ENCODE measurements around the gene KRT12. TPM values are rescaled to one million over a fixed set of nuclear protein-coding genes. Genes with fewer than 3 reads are reported as not detected.

Gene KRT12
- total and polyA plus RNA-seq, 8 donors, result not detected

- FAIRE-seq (no peak), DNase-seq (no peak), ATAC-seq (no peak)
- Histone ChIP-seq H3K4me3 (no peak overlapping the region), H3K27me3 (peaks cover 0 to 20% (median 1%) of the 10 kb centered on the region in 4 donors), H3K9me3 (no peaks in the 10 kb centered on the region), H3K27ac (no peak overlapping the region), H3K36me3 (no peaks in the 10 kb centered on the region), H3K4me1 (peaks cover 0 to 9% (median 8%) of the 10 kb centered on the region in 3 donors)
- intact Hi-C loops (cut with DNase I), result no loop called here
- TF ChIP-seq CTCF (IDR thresholded peaks at IDR 0.05), result no peak
- 58 to 67% methylated on average over 4 of the region's 4 CpGs for WGBS, 2 donors
Observed at GRCh38 chr17:40813804-40814203, 53.2 kb downstream of the KRT12 start.

- intact Hi-C loops (cut with DNase I), result no loop called here
- no peak for TF ChIP-seq CTCF (IDR thresholded peaks at IDR 0.05)
- Histone ChIP-seq H3K27ac (no peak overlapping the region), H3K9me3 (no peaks in the 10 kb centered on the region), H3K36me3 (no peaks in the 10 kb centered on the region), H3K4me3 (no peak overlapping the region), H3K27me3 (peaks cover 0 to 20% (median 1%) of the 10 kb centered on the region in 4 donors), H3K4me1 (peaks cover 0 to 2% (median under 1%) of the 10 kb centered on the region in 3 donors)
- FAIRE-seq (no peak), DNase-seq (no peak), ATAC-seq (no peak)
- WGBS, 2 donors, result 71 to 84% methylated on average over 3 of the region's 3 CpGs
Observed at GRCh38 chr17:40812639-40813038, 54.4 kb downstream of the KRT12 start.

Other genes with a start within 250 kb of the KRT12 start
- gene SMARCE1, start 219.4 kb downstream of the KRT12 start, total RNA-seq, result 10 to 100 TPM; 21.7 to 48.5 (median 35.4) TPM
- gene SMARCE1, start 219.4 kb downstream of the KRT12 start, polyA plus RNA-seq, result 10 to 100 TPM; 29.0 to 55.8 TPM
- gene KRT222, start 202.0 kb downstream of the KRT12 start, total RNA-seq, result 1 to 10 TPM in 3 of 6 donors, under 1 TPM in 3; 0.28 to 2.7 (median 1.1) TPM
- 1 to 10 TPM; 1.4 to 4.9 TPM for gene KRT222, start 202.0 kb downstream of the KRT12 start, polyA plus RNA-seq
- not detected for gene KRT24, start 163.5 kb downstream of the KRT12 start, total RNA-seq
- under 1 TPM in 1 of 2 donors, not detected in 1; 0.08 TPM for gene KRT24, start 163.5 kb downstream of the KRT12 start, polyA plus RNA-seq
- not detected for gene KRT25, start 111.9 kb downstream of the KRT12 start, total RNA-seq
- gene KRT25, start 111.9 kb downstream of the KRT12 start, polyA plus RNA-seq, result not detected
- not detected for gene KRT26, start 95.0 kb downstream of the KRT12 start, total RNA-seq
- gene KRT26, start 95.0 kb downstream of the KRT12 start, polyA plus RNA-seq, result not detected
- not detected for gene KRT27, start 84.7 kb downstream of the KRT12 start, total RNA-seq
- not detected for gene KRT27, start 84.7 kb downstream of the KRT12 start, polyA plus RNA-seq
- not detected for gene KRT28, start 67.3 kb downstream of the KRT12 start, total RNA-seq
- not detected for gene KRT28, start 67.3 kb downstream of the KRT12 start, polyA plus RNA-seq
- gene KRT10, start 44.6 kb downstream of the KRT12 start, total RNA-seq, result 10 to 100 TPM; 13.9 to 25.5 (median 19.6) TPM
- 10 to 100 TPM; 29.2 to 31.0 TPM for gene KRT10, start 44.6 kb downstream of the KRT12 start, polyA plus RNA-seq
- under 1 TPM in 1 of 6 donors, not detected in 5; 0.63 TPM for gene KRT20, start 18.0 kb upstream of the KRT12 start, total RNA-seq
- under 1 TPM in 1 of 2 donors, not detected in 1; 0.46 TPM for gene KRT20, start 18.0 kb upstream of the KRT12 start, polyA plus RNA-seq
- 10 to 100 TPM in 2 of 6 donors, 1 to 10 TPM in 1, under 1 TPM in 3; 0.78 to 17.7 (median 1.1) TPM for gene KRT23, start 70.4 kb upstream of the KRT12 start, total RNA-seq
- 1 to 10 TPM in 1 of 2 donors, under 1 TPM in 1; 0.59 to 7.6 TPM for gene KRT23, start 70.4 kb upstream of the KRT12 start, polyA plus RNA-seq
- gene KRT39, start 99.7 kb upstream of the KRT12 start, total RNA-seq, result not detected
- not detected for gene KRT39, start 99.7 kb upstream of the KRT12 start, polyA plus RNA-seq
- gene KRT40, start 117.1 kb upstream of the KRT12 start, total RNA-seq, result under 1 TPM in 3 of 6 donors, not detected in 3; 0.09 to 0.24 (median 0.20) TPM
- gene KRT40, start 117.1 kb upstream of the KRT12 start, polyA plus RNA-seq, result 1 to 10 TPM in 1 of 2 donors, under 1 TPM in 1; 0.61 to 1.0 TPM
- not detected for gene KRTAP3-3, start 126.9 kb upstream of the KRT12 start, total RNA-seq
- gene KRTAP3-3, start 126.9 kb upstream of the KRT12 start, polyA plus RNA-seq, result under 1 TPM in 1 of 2 donors, not detected in 1; 0.30 TPM
- gene KRTAP3-2, start 132.7 kb upstream of the KRT12 start, total RNA-seq, result not detected
- not detected for gene KRTAP3-2, start 132.7 kb upstream of the KRT12 start, polyA plus RNA-seq
- not detected for gene KRTAP3-1, start 141.9 kb upstream of the KRT12 start, total RNA-seq
- gene KRTAP3-1, start 141.9 kb upstream of the KRT12 start, polyA plus RNA-seq, result under 1 TPM in 1 of 2 donors, not detected in 1; 0.19 TPM
- not detected for gene KRTAP1-5, start 160.0 kb upstream of the KRT12 start, total RNA-seq
- gene KRTAP1-5, start 160.0 kb upstream of the KRT12 start, polyA plus RNA-seq, result not detected
- gene KRTAP1-4, start 163.0 kb upstream of the KRT12 start, total RNA-seq, result not detected
- not detected for gene KRTAP1-4, start 163.0 kb upstream of the KRT12 start, polyA plus RNA-seq
- gene KRTAP1-3, start 167.7 kb upstream of the KRT12 start, total RNA-seq, result not detected
- not detected for gene KRTAP1-3, start 167.7 kb upstream of the KRT12 start, polyA plus RNA-seq
- gene KRTAP1-1, start 174.2 kb upstream of the KRT12 start, total RNA-seq, result under 1 TPM in 3 of 6 donors, not detected in 3; 0.16 to 0.46 (median 0.31) TPM
- under 1 TPM in 1 of 2 donors, not detected in 1; 0.68 TPM for gene KRTAP1-1, start 174.2 kb upstream of the KRT12 start, polyA plus RNA-seq
- gene KRTAP2-1, start 180.1 kb upstream of the KRT12 start, total RNA-seq, result not detected
- not detected for gene KRTAP2-1, start 180.1 kb upstream of the KRT12 start, polyA plus RNA-seq
- gene KRTAP2-2, start 188.0 kb upstream of the KRT12 start, total RNA-seq, result not detected
- not detected for gene KRTAP2-2, start 188.0 kb upstream of the KRT12 start, polyA plus RNA-seq
- gene KRTAP2-3, start 192.9 kb upstream of the KRT12 start, total RNA-seq, result not detected
- gene KRTAP2-3, start 192.9 kb upstream of the KRT12 start, polyA plus RNA-seq, result not detected
- gene KRTAP2-4, start 198.7 kb upstream of the KRT12 start, total RNA-seq, result not detected
- not detected for gene KRTAP2-4, start 198.7 kb upstream of the KRT12 start, polyA plus RNA-seq
- gene KRTAP4-7, start 216.9 kb upstream of the KRT12 start, total RNA-seq, result not detected
- gene KRTAP4-7, start 216.9 kb upstream of the KRT12 start, polyA plus RNA-seq, result not detected
- gene KRTAP4-8, start 230.9 kb upstream of the KRT12 start, total RNA-seq, result not detected
- not detected for gene KRTAP4-8, start 230.9 kb upstream of the KRT12 start, polyA plus RNA-seq
- gene KRTAP4-16, start 235.0 kb upstream of the KRT12 start, total RNA-seq, result not detected
- gene KRTAP4-16, start 235.0 kb upstream of the KRT12 start, polyA plus RNA-seq, result not detected
- gene KRTAP4-9, start 238.2 kb upstream of the KRT12 start, total RNA-seq, result not detected
- gene KRTAP4-9, start 238.2 kb upstream of the KRT12 start, polyA plus RNA-seq, result not detected